ENCODE results near the gene ZNF543. TPM values are rescaled to one million over a fixed set of nuclear protein-coding genes. Genes with fewer than 3 reads are reported as not detected.

ZNF543 gene
- total RNA-seq, 1 donor from 2014 or later = 9.5 TPM

DNA sequence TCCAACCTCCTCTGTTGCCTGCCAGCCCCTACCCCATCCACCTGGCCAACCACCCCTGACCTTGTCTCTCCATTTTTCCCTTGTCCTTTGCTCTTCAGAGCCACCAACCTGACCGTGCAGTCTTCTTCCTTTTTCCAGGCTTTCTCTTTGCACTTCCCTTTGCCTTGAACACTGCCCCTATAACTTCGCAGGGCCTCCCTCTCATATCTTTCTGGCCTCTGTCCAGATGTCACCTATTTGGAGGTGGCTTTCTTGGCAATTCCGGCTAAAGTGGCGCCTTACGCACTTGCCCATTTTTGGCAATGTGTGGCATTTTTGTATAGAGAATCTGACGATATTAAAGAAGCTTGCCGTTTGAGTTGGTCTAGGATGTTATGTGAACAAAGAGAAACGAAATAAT lies 844 bp downstream of the ZNF543 start:
- H2AFZ ChIP-seq (replicated peaks) = no peak overlapping the region
- H3K4me3 ChIP-seq = peak overlapping the region; percentile 77
- H3K9me3 Mint-ChIP-seq = no peaks in the 10 kb centered on the region
- H3K9me3 ChIP-seq (ENCODE audit: low read depth) = no peaks in the 10 kb centered on the region
- H3K79me2 ChIP-seq (ENCODE audit: low read depth) = peaks cover 26% of the 10 kb centered on the region
- H3F3A ChIP-seq (ENCODE audit: low read depth) = peaks cover 18% of the 10 kb centered on the region
- H3K27ac Mint-ChIP-seq = peak overlapping the region; percentile 31
- H3K27me3 Mint-ChIP-seq (ENCODE audit: insufficient read depth, low read depth) = peaks cover 12% of the 10 kb centered on the region
- peak overlapping the region; percentile 87 for H3K4me2 ChIP-seq
- no peaks in the 10 kb centered on the region for H3K36me3 ChIP-seq
- H3K36me3 Mint-ChIP-seq = peaks cover 6% of the 10 kb centered on the region
- peaks cover 16% of the 10 kb centered on the region for H3K27me3 ChIP-seq
- no peak for TF ChIP-seq EZH2 (IDR thresholded peaks at IDR 0.05)
- TF ChIP-seq EZH2phosphoT487 (IDR thresholded peaks at IDR 0.05) = no peak
- TF ChIP-seq, protein P1, sequence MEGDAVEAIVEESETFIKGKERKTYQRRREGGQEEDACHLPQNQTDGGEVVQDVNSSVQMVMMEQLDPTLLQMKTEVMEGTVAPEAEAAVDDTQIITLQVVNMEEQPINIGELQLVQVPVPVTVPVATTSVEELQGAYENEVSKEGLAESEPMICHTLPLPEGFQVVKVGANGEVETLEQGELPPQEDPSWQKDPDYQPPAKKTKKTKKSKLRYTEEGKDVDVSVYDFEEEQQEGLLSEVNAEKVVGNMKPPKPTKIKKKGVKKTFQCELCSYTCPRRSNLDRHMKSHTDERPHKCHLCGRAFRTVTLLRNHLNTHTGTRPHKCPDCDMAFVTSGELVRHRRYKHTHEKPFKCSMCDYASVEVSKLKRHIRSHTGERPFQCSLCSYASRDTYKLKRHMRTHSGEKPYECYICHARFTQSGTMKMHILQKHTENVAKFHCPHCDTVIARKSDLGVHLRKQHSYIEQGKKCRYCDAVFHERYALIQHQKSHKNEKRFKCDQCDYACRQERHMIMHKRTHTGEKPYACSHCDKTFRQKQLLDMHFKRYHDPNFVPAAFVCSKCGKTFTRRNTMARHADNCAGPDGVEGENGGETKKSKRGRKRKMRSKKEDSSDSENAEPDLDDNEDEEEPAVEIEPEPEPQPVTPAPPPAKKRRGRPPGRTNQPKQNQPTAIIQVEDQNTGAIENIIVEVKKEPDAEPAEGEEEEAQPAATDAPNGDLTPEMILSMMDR (IDR thresholded peaks at IDR 0.05) = no peak
- H3K4me1 ChIP-seq = peaks cover 19% of the 10 kb centered on the region
- peak overlapping the region; percentile 89 for H3K4me3 Mint-ChIP-seq
- H4K20me1 ChIP-seq (ENCODE audit: low read depth) = no peaks in the 10 kb centered on the region
- peaks cover 20% of the 10 kb centered on the region for H3K4me1 Mint-ChIP-seq
- DNase-seq (ENCODE audit: low spot score) = no peak
- peak overlapping the region; percentile 93 for H3K9ac ChIP-seq
- no peak overlapping the region for H3K27ac ChIP-seq

DNA sequence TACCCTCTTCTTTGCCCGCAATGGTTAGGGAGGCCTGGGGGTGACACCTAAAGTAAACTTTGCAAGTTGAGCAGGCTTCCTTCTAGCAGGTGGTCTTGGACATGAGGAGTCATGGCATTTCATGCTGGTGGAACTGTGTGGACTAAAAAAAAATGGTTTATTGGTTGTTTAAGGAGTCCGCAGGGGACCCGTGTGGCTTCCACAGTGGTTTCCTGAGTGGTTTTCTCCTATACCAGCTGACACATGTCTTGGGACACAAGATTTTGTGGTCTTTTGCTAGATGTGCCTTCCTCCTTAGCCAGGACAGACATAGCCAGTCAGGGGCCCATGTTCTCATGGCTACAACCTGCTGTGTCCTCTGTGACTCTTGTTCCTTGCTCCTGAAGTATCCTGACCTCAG lies 1.5 kb downstream of the ZNF543 start:
- Histone ChIP-seq H3K4me3 (peak overlapping the region; percentile 77), H3K36me3 (no peaks in the 10 kb centered on the region), H3K4me2 (peak overlapping the region; percentile 87), H3K9ac (peak overlapping the region; percentile 93), H4K20me1 (ENCODE audit: low read depth) (no peaks in the 10 kb centered on the region), H2AFZ (replicated peaks) (no peak overlapping the region), H3K4me1 (peaks cover 19% of the 10 kb centered on the region), H3K9me3 (ENCODE audit: low read depth) (no peaks in the 10 kb centered on the region), H3F3A (ENCODE audit: low read depth) (peaks cover 18% of the 10 kb centered on the region), H3K79me2 (ENCODE audit: low read depth) (peaks cover 26% of the 10 kb centered on the region), H3K27me3 (peaks cover 10% of the 10 kb centered on the region), H3K27ac (no peak overlapping the region)
- peak overlapping the region; percentile 89 for H3K4me3 Mint-ChIP-seq
- no peak for TF ChIP-seq EZH2phosphoT487 (IDR thresholded peaks at IDR 0.05)
- TF ChIP-seq, protein P1 (IDR thresholded peaks at IDR 0.05) = no peak
- TF ChIP-seq EZH2 (IDR thresholded peaks at IDR 0.05) = no peak
- no peaks in the 10 kb centered on the region for H3K9me3 Mint-ChIP-seq
- H3K27me3 Mint-ChIP-seq (ENCODE audit: insufficient read depth, low read depth) = peaks cover 9% of the 10 kb centered on the region
- H3K4me1 Mint-ChIP-seq = peaks cover 20% of the 10 kb centered on the region
- no peak for DNase-seq (ENCODE audit: low spot score)
- H3K27ac Mint-ChIP-seq = peak overlapping the region; percentile 42
- peaks cover 9% of the 10 kb centered on the region for H3K36me3 Mint-ChIP-seq

GRCh38 chr19:57324992-57325391 lies 4.7 kb downstream of the ZNF543 start:
- H3K27ac Mint-ChIP-seq = no peak overlapping the region
- H3K4me1 Mint-ChIP-seq = peaks cover 17% of the 10 kb centered on the region
- DNase-seq (ENCODE audit: low spot score) = no peak
- Histone ChIP-seq H4K20me1 (ENCODE audit: low read depth) (no peaks in the 10 kb centered on the region), H3K9me3 (ENCODE audit: low read depth) (no peaks in the 10 kb centered on the region), H3K27ac (no peak overlapping the region), H3F3A (ENCODE audit: low read depth) (peaks cover 1% of the 10 kb centered on the region), H2AFZ (replicated peaks) (no peak overlapping the region), H3K27me3 (no peaks in the 10 kb centered on the region), H3K9ac (no peak overlapping the region), H3K4me2 (no peak overlapping the region), H3K4me1 (peaks cover 9% of the 10 kb centered on the region), H3K36me3 (no peaks in the 10 kb centered on the region), H3K79me2 (ENCODE audit: low read depth) (peaks cover 26% of the 10 kb centered on the region), H3K4me3 (no peak overlapping the region)
- H3K27me3 Mint-ChIP-seq (ENCODE audit: insufficient read depth, low read depth) = peaks cover 9% of the 10 kb centered on the region
- H3K4me3 Mint-ChIP-seq = no peak overlapping the region
- TF ChIP-seq, protein P1 (IDR thresholded peaks at IDR 0.05) = no peak
- no peak for TF ChIP-seq EZH2phosphoT487 (IDR thresholded peaks at IDR 0.05)
- no peak for TF ChIP-seq EZH2 (IDR thresholded peaks at IDR 0.05)
- H3K36me3 Mint-ChIP-seq = peaks cover 32% of the 10 kb centered on the region
- H3K9me3 Mint-ChIP-seq = no peaks in the 10 kb centered on the region

Measured in neural progenitor cell (in vitro differentiated cells).